ENCODE data around the gene FOXK2. TPM values are rescaled to one million over a fixed set of nuclear protein-coding genes. Genes with fewer than 3 reads are reported as not detected.

The FOXK2 gene
- total and polyA plus RNA-seq, 2 of the 8 experiments (the other 6 are each of a cell fraction or from before 2014, with no cell fraction given) = 34.7 to 64.9 TPM

- TF ChIP-seq SUZ12 (IDR thresholded peaks at IDR 0.05; ENCODE audit: low read length) = no peak
- no peak for TF ChIP-seq KDM1A (IDR thresholded peaks at IDR 0.05; ENCODE audit: borderline replicate concordance, low read length)
- TF ChIP-seq ZNF274 (IDR thresholded peaks at IDR 0.05; ENCODE audit: borderline replicate concordance, extremely low read depth, low read length) = no peak
- no peak for TF ChIP-seq POLR2A (IDR thresholded peaks at IDR 0.05; ENCODE audit: control extremely low read depth in 1 of 2, low read depth in 2 of 2, low read length in 2 of 2)
- TF ChIP-seq MAX (IDR thresholded peaks at IDR 0.05) = no peak
- TF ChIP-seq POLR2AphosphoS5 (IDR thresholded peaks at IDR 0.05; ENCODE audit: low read depth, low read length) = no peak
Observed at GRCh38 chr17:82594571-82594970, 75.0 kb downstream of the FOXK2 start (continued).
